Neutrophil (primary cell): ENCODE data around the gene CLIC3.

ENCODE experiments used
- H3K27ac ChIP-seq: fragments of 200-600 bp; sonication (generic); 2 replicates; pipeline ENCODE4 v1.5.1; 2016; ENCODE audit warnings: mild to moderate bottlenecking, moderate library complexity
- H3K27me3 ChIP-seq: fragments of 200-600 bp; sonication (generic); 2 replicates; pipeline ENCODE4 v1.6.0; 2016; ENCODE audit warnings: mild to moderate bottlenecking
- H3K36me3 ChIP-seq: fragments of 200-600 bp; sonication (generic); 2 replicates; pipeline ENCODE4 v1.5.1; 2017
- H3K4me1 ChIP-seq, 2 experiments: fragments of 200-600 bp in 1 of 2; sonication (generic) in 1 of 2; 1 replicate in 1 of 2; 2 replicates in 1 of 2; pipeline versions ENCODE4 v1.5.1 to v1.6.1; 2013 to 2016; ENCODE audit warnings: low read depth in 1 of 2, low read length in 1 of 2, mild to moderate bottlenecking in 1 of 2, moderate library complexity in 1 of 2; ENCODE audit not compliant: control insufficient read depth in 1 of 2, insufficient read depth in 1 of 2
- H3K4me3 ChIP-seq, 2 experiments: fragments of 200-600 bp in 1 of 2; sonication (generic) in 1 of 2; 1 replicate in 1 of 2; 2 replicates in 1 of 2; pipeline ENCODE4 v1.5.1; 2013 to 2016; ENCODE audit warnings: low read depth in 1 of 2, low read length in 1 of 2, mild to moderate bottlenecking in 1 of 2, moderate library complexity in 1 of 2
- H3K9me3 ChIP-seq: fragments of 200-600 bp; sonication (generic); 2 replicates; pipeline ENCODE4 v1.5.1; 2016
- CTCF ChIP-seq: fragments of 200-600 bp; sonication (generic); IDR thresholded peaks from 2 replicates; pipeline ENCODE4 v1.5.1; 2016; ENCODE audit warnings: antibody characterized with exemption

The CLIC3 gene

GRCh38 chr9:136964833-136965422, 31.4 kb downstream of the CLIC3 start:
- Histone ChIP-seq H3K27ac (no peak overlapping the region), H3K4me3 (no peak overlapping the region)

GRCh38 chr9:136964171-136964689, 32.1 kb downstream of the CLIC3 start:
- no peak for TF ChIP-seq CTCF
- H3K36me3 ChIP-seq, result no peaks in the 10 kb centered on the region
- H3K9me3 ChIP-seq, result no peaks in the 10 kb centered on the region
- H3K4me1 ChIP-seq, result no peaks in the 10 kb centered on the region
- H3K27me3 ChIP-seq, result peaks cover 10% of the 10 kb centered on the region
- no peak overlapping the region for H3K27ac ChIP-seq
- no peak overlapping the region for H3K4me3 ChIP-seq

More at GRCh38 chr9:136964833-136965422, 31.4 kb downstream of the CLIC3 start:
- H3K36me3 ChIP-seq, result no peaks in the 10 kb centered on the region
- H3K4me1 ChIP-seq, result no peaks in the 10 kb centered on the region
- H3K9me3 ChIP-seq, result no peaks in the 10 kb centered on the region
- peaks cover 10% of the 10 kb centered on the region for H3K27me3 ChIP-seq
- TF ChIP-seq CTCF, result no peak

GRCh38 chr9:136963751-136964150, 32.6 kb downstream of the CLIC3 start:
- no peaks in the 10 kb centered on the region for H3K9me3 ChIP-seq
- H3K4me1 ChIP-seq, result no peaks in the 10 kb centered on the region
- H3K27me3 ChIP-seq, result peaks cover 10% of the 10 kb centered on the region
- H3K27ac ChIP-seq, result no peak overlapping the region
- no peak overlapping the region for H3K4me3 ChIP-seq
- no peaks in the 10 kb centered on the region for H3K36me3 ChIP-seq
- no peak for TF ChIP-seq CTCF

GRCh38 chr9:136963341-136963740, 33.0 kb downstream of the CLIC3 start:
- Histone ChIP-seq H3K4me1 (no peaks in the 10 kb centered on the region), H3K36me3 (no peaks in the 10 kb centered on the region), H3K4me3 (no peak overlapping the region), H3K9me3 (no peaks in the 10 kb centered on the region), H3K27ac (no peak overlapping the region), H3K27me3 (peaks cover 10% of the 10 kb centered on the region)
- TF ChIP-seq CTCF, result no peak

- no peaks in the 10 kb centered on the region for H3K4me1 ChIP-seq
- no peak overlapping the region for H3K27ac ChIP-seq
- no peak overlapping the region for H3K4me3 ChIP-seq
- no peaks in the 10 kb centered on the region for H3K9me3 ChIP-seq
- peaks cover 10% of the 10 kb centered on the region for H3K27me3 ChIP-seq
- H3K36me3 ChIP-seq, result no peaks in the 10 kb centered on the region
- no peak for TF ChIP-seq CTCF
These were observed 33.6 kb downstream of the CLIC3 start for GRCh38 chr9:136962701-136963248.
